ACC112 (cell line): Measurements from ENCODE around the gene ADTRP.

ENCODE experiments used
- H2AFZ ChIP-seq: fragments of 200-600 bp; sonication (generic); one replicate; pipeline ENCODE4 v1.6.0; 2017; ENCODE audit warnings: antibody characterized with exemption, low read length; ENCODE audit not compliant: unreplicated experiment
- H3K27ac ChIP-seq: fragments of 200-600 bp; sonication (generic); 2 replicates; pipeline ENCODE4 v1.5.1; 2014; ENCODE audit warnings: low read depth, mild to moderate bottlenecking, antibody characterized with exemption, low read length, moderate library complexity
- H3K27me3 ChIP-seq: fragments of 200-600 bp; sonication (generic); 2 replicates; pipeline ENCODE4 v1.6.1; 2014; ENCODE audit warnings: mild to moderate bottlenecking, antibody characterized with exemption, low read length, moderate library complexity, mixed read lengths; ENCODE audit not compliant: insufficient read depth
- H3K36me3 ChIP-seq: fragments of 200-600 bp; sonication (generic); 2 replicates; pipeline ENCODE4 v1.6.1; 2016; ENCODE audit warnings: mild to moderate bottlenecking, antibody characterized with exemption, low read length, moderate library complexity, mixed read lengths; ENCODE audit not compliant: insufficient read depth
- H3K4me1 ChIP-seq: fragments of 200-600 bp; sonication (generic); one replicate; pipeline ENCODE4 v1.6.1; 2016; ENCODE audit warnings: low read length, mixed read lengths; ENCODE audit not compliant: insufficient read depth, unreplicated experiment, control insufficient read depth
- H3K4me3 ChIP-seq: fragments of 200-600 bp; sonication (generic); 2 replicates; pipeline ENCODE4 v1.5.1; 2014; ENCODE audit warnings: mild to moderate bottlenecking, low read depth, low read length
- H3K79me2 ChIP-seq: fragments of 200-600 bp; sonication (generic); one replicate; pipeline ENCODE4 v1.6.0; 2016; ENCODE audit warnings: low read length; ENCODE audit not compliant: control insufficient read depth, unreplicated experiment, insufficient read depth

ADTRP gene

DNA sequence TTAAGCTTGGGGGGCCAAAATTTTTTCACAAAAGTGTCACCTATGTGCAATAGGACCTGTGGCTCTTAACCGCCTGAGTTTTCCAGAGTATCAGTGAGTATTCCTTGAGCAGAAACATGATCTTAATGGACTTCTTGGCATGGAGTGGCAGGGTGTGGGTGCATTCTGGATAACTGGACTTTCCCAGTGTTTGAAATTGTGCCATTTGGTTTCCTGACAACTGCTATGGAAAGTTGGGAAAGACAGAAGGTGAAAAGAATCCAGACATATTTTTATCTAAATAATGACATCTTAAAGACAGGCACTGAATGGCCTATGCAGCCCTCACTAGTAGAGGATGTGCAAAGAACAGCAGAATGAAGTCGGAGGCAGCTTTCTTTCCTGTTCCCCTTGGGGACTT lies 34.3 kb upstream of the ADTRP start:
- Histone ChIP-seq H3K36me3 (no peaks in the 10 kb centered on the region), H3K27ac (no peak overlapping the region), H3K4me3 (no peak overlapping the region), H2AFZ (no peak overlapping the region), H3K79me2 (no peaks in the 10 kb centered on the region), H3K4me1 (peaks cover 23% of the 10 kb centered on the region), H3K27me3 (no peaks in the 10 kb centered on the region)

DNA sequence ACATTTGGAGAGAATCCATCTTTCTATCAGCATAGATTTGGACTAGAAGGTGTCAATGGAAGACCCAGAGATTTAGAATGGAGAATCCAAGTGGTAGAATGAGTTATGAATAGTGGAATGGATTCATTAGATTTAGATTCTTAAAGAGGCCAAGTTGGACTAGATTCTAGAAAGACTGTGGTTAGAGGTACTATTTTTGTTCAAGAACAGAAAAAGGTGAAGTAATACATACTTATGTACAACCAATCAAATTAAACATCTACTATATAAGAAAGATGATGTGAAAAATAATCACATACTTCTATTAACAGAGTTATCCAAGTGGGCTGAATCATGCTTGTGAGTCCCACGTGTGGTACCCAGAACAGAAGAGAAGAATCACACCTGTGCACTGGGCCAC lies 33.8 kb upstream of the ADTRP start:
- no peaks in the 10 kb centered on the region for H3K79me2 ChIP-seq
- no peaks in the 10 kb centered on the region for H3K27me3 ChIP-seq
- no peak overlapping the region for H3K4me3 ChIP-seq
- H3K4me1 ChIP-seq: peaks cover 23% of the 10 kb centered on the region
- H3K36me3 ChIP-seq: no peaks in the 10 kb centered on the region
- H2AFZ ChIP-seq: no peak overlapping the region
- H3K27ac ChIP-seq: no peak overlapping the region

- no peaks in the 10 kb centered on the region for H3K27me3 ChIP-seq
- H3K4me1 ChIP-seq: peaks cover 23% of the 10 kb centered on the region
- H3K4me3 ChIP-seq: no peak overlapping the region
- no peaks in the 10 kb centered on the region for H3K79me2 ChIP-seq
- H3K27ac ChIP-seq: no peak overlapping the region
- no peak overlapping the region for H2AFZ ChIP-seq
- H3K36me3 ChIP-seq: no peaks in the 10 kb centered on the region
These were observed 33.2 kb upstream of the ADTRP start for GRCh38 chr6:11811644-11812264.

DNA sequence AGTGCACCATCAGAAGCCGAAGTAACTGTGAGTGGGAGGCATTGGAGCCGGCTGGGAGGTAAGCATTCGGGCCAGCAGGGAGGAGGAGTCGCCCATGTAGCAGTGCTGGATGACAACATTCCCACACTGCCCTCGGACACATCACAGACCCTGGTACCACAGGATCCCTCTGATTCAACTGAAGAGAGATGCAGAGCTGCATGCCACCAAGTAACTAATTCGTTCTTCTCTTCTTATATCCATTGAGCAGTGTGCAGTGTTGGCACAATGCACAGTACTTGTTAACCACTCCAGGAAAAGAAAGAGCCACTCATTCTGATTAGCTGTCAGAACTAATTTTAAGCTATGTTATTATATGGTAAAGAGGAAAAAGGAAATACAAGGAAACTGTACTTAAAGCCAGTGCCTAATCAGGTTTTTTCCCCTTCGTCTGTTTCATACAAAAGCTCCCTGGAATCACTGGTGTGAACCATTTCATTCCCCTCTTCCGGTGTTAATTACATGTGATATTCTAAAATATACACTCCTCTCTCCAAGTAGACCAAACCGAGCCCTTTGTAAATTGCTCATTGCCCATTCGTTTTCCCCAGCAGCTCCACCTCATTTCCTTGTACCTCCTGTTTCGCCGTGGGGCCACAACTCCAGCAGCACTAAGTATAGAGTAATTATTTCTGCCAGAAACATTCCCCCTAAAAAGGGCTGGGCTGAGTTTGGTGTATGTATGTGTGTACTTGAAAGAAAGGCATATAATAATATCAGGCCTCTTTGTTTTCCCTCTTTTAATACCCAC lies 32.4 kb upstream of the ADTRP start:
- no peaks in the 10 kb centered on the region for H3K79me2 ChIP-seq
- peaks cover 23% of the 10 kb centered on the region for H3K4me1 ChIP-seq
- H3K27me3 ChIP-seq: no peaks in the 10 kb centered on the region
- no peak overlapping the region for H3K4me3 ChIP-seq
- H2AFZ ChIP-seq: peak overlapping the region; percentile 80
- no peak overlapping the region for H3K27ac ChIP-seq
- no peaks in the 10 kb centered on the region for H3K36me3 ChIP-seq

DNA sequence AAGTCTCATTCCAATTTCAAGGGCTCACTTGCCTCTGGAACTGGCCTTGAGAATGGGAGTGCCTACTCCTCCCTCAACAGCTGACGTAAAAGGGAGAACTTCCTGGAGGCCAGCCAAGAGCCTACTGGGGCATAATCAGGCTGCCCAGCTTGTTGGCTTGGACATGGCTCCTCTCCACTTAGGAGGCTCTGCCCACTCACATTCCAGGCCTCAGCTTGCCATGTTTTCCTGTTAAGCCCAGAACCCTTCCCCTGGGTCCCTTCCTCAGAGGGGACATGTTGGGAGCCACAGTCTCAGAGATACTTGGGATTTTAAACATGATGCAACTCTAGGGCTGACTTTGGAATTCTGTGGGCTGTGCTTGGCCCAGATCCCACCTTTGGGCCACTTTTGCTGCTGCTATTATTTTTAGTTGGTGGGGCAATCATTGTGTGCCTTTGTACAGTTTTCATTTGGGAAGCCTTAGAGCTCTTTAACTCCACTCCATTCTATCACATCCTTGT lies 31.5 kb upstream of the ADTRP start:
- Histone ChIP-seq H3K36me3 (no peaks in the 10 kb centered on the region), H3K79me2 (no peaks in the 10 kb centered on the region), H2AFZ (peak overlapping the region; percentile 80), H3K27ac (peak overlapping the region; percentile 76), H3K27me3 (no peaks in the 10 kb centered on the region), H3K4me3 (no peak overlapping the region), H3K4me1 (peaks cover 16% of the 10 kb centered on the region)

GRCh38 chr6:11808054-11808453 lies 29.5 kb upstream of the ADTRP start:
- Histone ChIP-seq H2AFZ (no peak overlapping the region), H3K27me3 (no peaks in the 10 kb centered on the region), H3K27ac (no peak overlapping the region), H3K4me3 (no peak overlapping the region), H3K36me3 (no peaks in the 10 kb centered on the region), H3K79me2 (no peaks in the 10 kb centered on the region), H3K4me1 (peaks cover 16% of the 10 kb centered on the region)

DNA sequence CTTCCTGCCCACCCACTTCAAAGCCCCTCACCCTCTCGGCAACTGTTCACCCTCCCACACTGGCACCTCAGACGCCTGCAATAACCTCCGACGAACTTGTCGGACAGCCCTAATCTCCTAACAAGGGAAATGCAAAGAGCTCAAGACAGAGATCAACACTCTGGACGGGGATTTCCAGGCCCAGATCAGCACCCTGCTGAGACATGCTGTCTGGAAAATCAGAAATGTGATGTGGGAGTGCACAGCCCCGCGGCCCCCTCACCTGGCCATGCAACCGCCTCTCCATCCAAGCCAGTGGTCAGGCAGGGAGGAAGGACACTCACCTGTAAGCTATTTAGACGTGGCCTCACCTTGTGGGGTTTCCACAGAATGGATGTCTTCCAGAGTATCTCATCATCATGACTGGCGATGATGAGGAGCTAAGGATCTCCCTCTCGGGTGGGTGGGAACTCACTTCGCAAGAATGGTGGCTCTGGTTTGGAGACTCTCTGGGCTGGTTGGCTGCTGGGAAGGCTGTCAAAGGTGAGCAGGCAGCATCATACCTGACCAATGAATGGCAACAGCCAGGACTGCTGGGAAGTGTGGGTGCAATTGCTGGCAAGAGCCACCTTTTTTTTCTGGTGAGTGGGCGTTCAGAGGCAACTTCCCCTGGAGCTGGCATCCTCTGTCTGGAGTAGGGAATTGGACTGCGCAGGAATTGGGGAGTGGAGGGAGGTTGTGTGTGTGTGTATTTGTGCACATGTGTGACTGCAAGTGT lies 28.1 kb upstream of the ADTRP start:
- Histone ChIP-seq H3K27ac (no peak overlapping the region), H3K79me2 (no peaks in the 10 kb centered on the region), H2AFZ (no peak overlapping the region), H3K4me3 (no peak overlapping the region), H3K36me3 (no peaks in the 10 kb centered on the region), H3K27me3 (no peaks in the 10 kb centered on the region), H3K4me1 (peaks cover 16% of the 10 kb centered on the region)

GRCh38 chr6:11805259-11806053 lies 26.9 kb upstream of the ADTRP start:
- Histone ChIP-seq H3K4me3 (no peak overlapping the region), H3K27me3 (no peaks in the 10 kb centered on the region), H2AFZ (no peak overlapping the region), H3K4me1 (peaks cover 12% of the 10 kb centered on the region), H3K36me3 (no peaks in the 10 kb centered on the region), H3K79me2 (no peaks in the 10 kb centered on the region), H3K27ac (no peak overlapping the region)

GRCh38 chr6:11804701-11805100 lies 26.1 kb upstream of the ADTRP start:
- no peak overlapping the region for H3K27ac ChIP-seq
- no peak overlapping the region for H2AFZ ChIP-seq

DNA sequence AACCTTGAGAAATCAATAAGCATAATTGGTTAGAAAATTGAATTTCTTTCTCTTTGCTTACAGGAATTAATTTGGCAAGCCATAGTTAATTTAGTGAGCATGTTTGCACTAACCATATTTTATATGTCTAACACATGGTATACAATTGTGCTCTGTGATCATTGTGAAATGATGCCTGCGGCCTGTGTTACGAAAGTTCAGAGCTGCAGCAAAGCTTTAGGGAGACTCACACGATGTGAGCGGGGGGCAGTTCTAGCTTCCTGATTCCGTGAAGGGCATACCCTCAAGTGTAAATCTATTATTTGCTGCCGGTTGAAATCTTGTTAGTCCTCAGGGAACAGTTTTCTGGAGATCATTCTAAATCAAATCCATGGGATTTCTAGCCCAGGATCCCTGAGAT lies 25.5 kb upstream of the ADTRP start:
- Histone ChIP-seq H3K27me3 (no peaks in the 10 kb centered on the region), H3K36me3 (no peaks in the 10 kb centered on the region), H3K4me3 (no peak overlapping the region), H3K79me2 (no peaks in the 10 kb centered on the region), H3K27ac (no peak overlapping the region), H3K4me1 (no peaks in the 10 kb centered on the region), H2AFZ (no peak overlapping the region)

More at GRCh38 chr6:11804701-11805100, 26.1 kb upstream of the ADTRP start:
- peaks cover 5% of the 10 kb centered on the region for H3K4me1 ChIP-seq
- no peaks in the 10 kb centered on the region for H3K79me2 ChIP-seq
- no peaks in the 10 kb centered on the region for H3K27me3 ChIP-seq
- no peak overlapping the region for H3K4me3 ChIP-seq
- no peaks in the 10 kb centered on the region for H3K36me3 ChIP-seq
